Vagina (tissue), 2 donors: Measurements from ENCODE around the gene KLHL29. TPM values are rescaled to one million over a fixed set of nuclear protein-coding genes. Genes with fewer than 3 reads are reported as not detected.

ENCODE experiments used
- DNase-seq, 2 donors: peaks; one replicate each; pipeline ENCODE4 v3.0.0-alpha.2; 2017; ENCODE audit errors: extremely low spot score in 2 of 2
- H3K27ac ChIP-seq: fragments of 200-600 bp; sonication (generic); one replicate; pipeline ENCODE4 v1.5.1; 2019
- H3K27me3 ChIP-seq: fragments of 200-600 bp; sonication (generic); one replicate; pipeline ENCODE4 v1.5.1; 2019
- H3K36me3 ChIP-seq, 2 donors: fragments of 200-600 bp; sonication (generic); one replicate each; pipeline ENCODE4 v1.5.1; 2017 to 2019
- H3K4me1 ChIP-seq: fragments of 200-600 bp; sonication (generic); one replicate; pipeline ENCODE4 v1.5.1; 2019
- H3K4me3 ChIP-seq, 2 donors: fragments of 200-600 bp; sonication (generic); 1 replicate in 1 of 2; 2 replicates in 1 of 2; pipeline ENCODE4 v1.5.1; 2016 to 2019
- H3K9me3 ChIP-seq: fragments of 200-600 bp; sonication (generic); one replicate; pipeline ENCODE4 v1.5.1; 2019
- CTCF ChIP-seq, 3 experiments: fragments of 450-650 bp in 2 of 3; fragments of 200-600 bp in 1 of 3; sonication (generic) in 1 of 3; IDR thresholded peaks; one replicate each; pipeline ENCODE4 v1.5.1; 2017 to 2019; ENCODE audit warnings: antibody characterized with exemption in 3 of 3, mild to moderate bottlenecking in 2 of 3, moderate library complexity in 2 of 3
- POLR2A ChIP-seq, 2 donors: fragments of 450-650 bp; IDR thresholded peaks; one replicate each; pipeline ENCODE4 v1.6.1; 2017; ENCODE audit warnings: antibody characterized with exemption in 2 of 2, mild to moderate bottlenecking in 2 of 2, moderate library complexity in 2 of 2
- POLR2AphosphoS5 ChIP-seq, 2 donors: sonication (generic); formaldehyde crosslinking; IDR thresholded peaks; one replicate each; pipeline ENCODE4 v1.9.0; 2017; ENCODE audit warnings: antibody characterized with exemption in 2 of 2, mild to moderate bottlenecking in 2 of 2, low read depth in 1 of 2; ENCODE audit not compliant: insufficient read depth in 1 of 2
- intact Hi-C: fragments of 100-400 bp; cut with DNase I; formaldehyde crosslinking; loops from one replicate; pipeline ENCODE4 v1.15.1; 2023
- total RNA-seq: library from RNA; depleted of rRNA; stranded (reverse); fragments of >200 nt; gene quantifications from one replicate; pipeline ENCODE4 v1.2.3, GENCODE V29; 2016

Gene KLHL29
- total RNA-seq, 1 donor from 2014 or later = 19.4 TPM

GRCh38 chr2:23591111-23591510, 206.1 kb downstream of the KLHL29 start:
- Histone ChIP-seq H3K27me3 (no peaks in the 10 kb centered on the region), H3K4me3 (no peak overlapping the region), H3K36me3 (no peaks in the 10 kb centered on the region), H3K27ac (no peak overlapping the region), H3K9me3 (no peaks in the 10 kb centered on the region), H3K4me1 (peaks cover 10% of the 10 kb centered on the region)
- no peak for TF ChIP-seq POLR2A (IDR thresholded peaks at IDR 0.05)
- TF ChIP-seq CTCF (IDR thresholded peaks at IDR 0.05) = no peak
- intact Hi-C loops = no loop called here
- DNase-seq = no peak

- H3K27me3 ChIP-seq = no peaks in the 10 kb centered on the region
- no peak overlapping the region for H3K27ac ChIP-seq
- no peak for DNase-seq
- no peaks in the 10 kb centered on the region for H3K9me3 ChIP-seq
- TF ChIP-seq POLR2A (IDR thresholded peaks at IDR 0.05) = no peak
- no peak for TF ChIP-seq CTCF (IDR thresholded peaks at IDR 0.05)
- no peak for TF ChIP-seq POLR2AphosphoS5 (IDR thresholded peaks at IDR 0.05; ENCODE audit: insufficient read depth in 1 of 2, low read depth in 1 of 2)
- H3K4me3 ChIP-seq = no peak overlapping the region
- no peaks in the 10 kb centered on the region for H3K36me3 ChIP-seq
- intact Hi-C loops = no loop called here
- peaks cover 17% of the 10 kb centered on the region for H3K4me1 ChIP-seq
Observed at GRCh38 chr2:23592061-23592685, 207.2 kb downstream of the KLHL29 start.

- Histone ChIP-seq H3K4me3 (no peak overlapping the region), H3K4me1 (peaks cover 17% of the 10 kb centered on the region), H3K27ac (no peak overlapping the region), H3K36me3 (no peaks in the 10 kb centered on the region), H3K9me3 (no peaks in the 10 kb centered on the region), H3K27me3 (no peaks in the 10 kb centered on the region)
- TF ChIP-seq CTCF (IDR thresholded peaks at IDR 0.05) (no peak), POLR2A (IDR thresholded peaks at IDR 0.05) (no peak), POLR2AphosphoS5 (IDR thresholded peaks at IDR 0.05; ENCODE audit: insufficient read depth in 1 of 2, low read depth in 1 of 2) (no peak)
- DNase-seq = no peak
- intact Hi-C loops = no loop called here
Observed at GRCh38 chr2:23592898-23593751, 208.1 kb downstream of the KLHL29 start.

- H3K27me3 ChIP-seq = no peaks in the 10 kb centered on the region
- TF ChIP-seq POLR2A (IDR thresholded peaks at IDR 0.05) = no peak
- intact Hi-C loops = no loop called here
- no peak overlapping the region for H3K27ac ChIP-seq
- H3K4me1 ChIP-seq = peaks cover 17% of the 10 kb centered on the region
- H3K9me3 ChIP-seq = no peaks in the 10 kb centered on the region
- H3K36me3 ChIP-seq = no peaks in the 10 kb centered on the region
- H3K4me3 ChIP-seq = no peak overlapping the region
- no peak for DNase-seq
Observed at GRCh38 chr2:23593752-23594459, 208.9 kb downstream of the KLHL29 start.

GRCh38 chr2:23594460-23594825, 209.5 kb downstream of the KLHL29 start:
- peaks cover 17% of the 10 kb centered on the region for H3K4me1 ChIP-seq
- intact Hi-C loops = no loop called here
- no peak overlapping the region for H3K4me3 ChIP-seq

More at GRCh38 chr2:23594460-23594825, 209.5 kb downstream of the KLHL29 start:
- TF ChIP-seq POLR2AphosphoS5 (IDR thresholded peaks at IDR 0.05; ENCODE audit: insufficient read depth in 1 of 2, low read depth in 1 of 2) = no peak
- TF ChIP-seq POLR2A (IDR thresholded peaks at IDR 0.05) = no peak
- TF ChIP-seq CTCF (IDR thresholded peaks at IDR 0.05) = no peak
- no peaks in the 10 kb centered on the region for H3K9me3 ChIP-seq
- no peaks in the 10 kb centered on the region for H3K36me3 ChIP-seq
- H3K27me3 ChIP-seq = no peaks in the 10 kb centered on the region
- H3K27ac ChIP-seq = no peak overlapping the region
- no peak for DNase-seq
